NK-92 (cell line): ENCODE data around the gene GFRA4.

ENCODE experiments used
- DNase-seq: peaks from one replicate; lab custom pipeline; 2025; ENCODE audit not compliant: unreplicated experiment; lab: John Stamatoyannopoulos, UW

Gene GFRA4

GRCh38 chr20:3663031-3663701, at the start of gene GFRA4:
Gene GFRA4, minus strand, starts transcription at chr20:3663399. Its CDS starts 0 bp downstream, at chr20:3663399.
- DNase-seq, result no peak

- DNase-seq, result no peak
Measured at GRCh38 chr20:3712279-3712873, 49.2 kb upstream of the GFRA4 start, which contains the start of gene SIGLEC1. Gene SIGLEC1, minus strand, starts transcription at chr20:3712600. Its CDS starts 5,472 bp downstream, at chr20:3707128.

DNA sequence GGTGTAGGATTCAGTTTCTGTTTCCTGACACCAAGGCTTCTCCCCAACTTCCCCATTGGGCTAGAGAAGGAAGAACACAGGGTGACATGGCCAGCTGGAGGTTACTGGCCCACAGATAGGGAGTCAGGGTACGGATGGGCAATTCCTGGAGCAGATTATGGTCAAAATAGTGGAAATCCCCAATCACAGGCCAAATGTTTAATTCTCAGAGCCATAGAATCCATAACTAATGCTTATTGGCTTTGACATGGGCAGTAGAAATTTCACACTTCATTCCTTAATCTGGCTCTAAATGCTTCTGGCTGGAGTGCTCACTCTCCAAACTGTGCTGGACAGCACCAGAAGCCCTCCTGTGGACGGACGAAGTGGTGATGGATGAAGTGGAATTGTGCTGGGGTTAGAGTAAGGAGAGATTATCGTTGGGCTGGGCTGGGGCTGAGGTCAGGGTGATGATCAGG, 48.3 kb upstream of the GFRA4 start:
- no peak for DNase-seq

GRCh38 chr20:3710703-3711483, 47.7 kb upstream of the GFRA4 start:
- DNase-seq, result no peak

- no peak for DNase-seq
Measured at GRCh38 chr20:3710011-3710466, 46.8 kb upstream of the GFRA4 start.

- no peak for DNase-seq
Measured at GRCh38 chr20:3707508-3707899, 44.3 kb upstream of the GFRA4 start.

DNA sequence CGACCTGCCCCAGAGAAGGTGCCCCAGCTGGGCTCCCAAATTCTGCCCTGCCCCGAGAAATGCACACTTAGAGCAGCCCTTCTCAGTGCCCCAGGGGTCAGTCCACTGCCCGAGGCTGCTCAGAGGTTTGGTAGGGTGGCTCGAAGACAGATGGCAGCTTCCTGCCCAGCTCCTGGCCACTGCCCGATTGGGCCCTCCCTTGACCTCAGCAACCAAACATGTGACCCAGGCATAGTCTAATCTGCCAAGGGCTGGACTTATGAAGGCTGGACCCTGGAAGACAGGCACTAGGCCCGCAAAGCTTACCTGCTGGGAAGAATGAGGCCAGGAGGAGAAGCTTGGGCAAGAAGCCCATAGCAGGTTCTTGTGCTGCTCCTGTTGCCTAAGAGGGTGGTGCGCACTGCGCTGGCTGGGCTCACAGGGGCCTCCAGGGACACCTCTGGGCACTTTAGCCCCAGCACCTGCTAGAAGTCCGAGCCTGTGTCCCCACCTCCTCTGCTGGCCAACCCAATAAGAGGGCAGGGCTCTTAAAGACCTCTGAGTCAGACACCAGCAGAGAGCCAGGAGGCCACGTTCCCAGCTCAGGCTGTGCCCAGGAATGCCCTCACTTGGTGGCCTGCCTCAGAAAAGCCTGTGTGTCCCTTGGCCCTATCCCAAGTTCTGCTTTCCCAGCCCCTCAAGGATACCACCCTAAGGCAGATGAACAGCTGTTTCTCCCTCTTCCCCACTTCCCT, 43.7 kb upstream of the GFRA4 start:
- no peak for DNase-seq

- DNase-seq, result no peak
Measured at GRCh38 chr20:3705970-3706739, 43.0 kb upstream of the GFRA4 start.

DNA sequence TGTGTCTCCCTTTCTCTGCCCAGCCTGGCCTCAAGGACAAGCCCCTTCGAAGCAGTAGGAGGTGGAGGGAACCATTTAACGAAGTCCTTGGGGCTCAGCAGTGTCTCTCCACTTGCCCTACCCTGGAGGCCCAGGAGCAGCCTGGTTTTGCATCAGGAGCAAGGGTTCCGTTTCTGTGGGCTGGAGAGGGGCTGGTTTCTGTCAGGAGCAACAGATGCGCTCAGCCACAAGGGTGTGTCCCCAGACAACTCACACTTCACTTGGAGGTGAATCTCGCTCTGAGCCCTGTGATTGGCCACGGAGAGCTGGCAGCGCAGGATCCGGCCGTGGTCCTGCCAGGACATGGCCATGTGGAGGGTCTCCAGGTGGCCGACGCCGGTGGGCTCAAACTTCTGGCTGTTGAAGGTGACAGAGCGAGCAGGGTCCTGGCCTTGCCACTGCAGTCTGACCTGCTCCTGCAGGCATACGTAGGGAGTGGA, 42.3 kb upstream of the GFRA4 start:
- DNase-seq, result no peak

DNA sequence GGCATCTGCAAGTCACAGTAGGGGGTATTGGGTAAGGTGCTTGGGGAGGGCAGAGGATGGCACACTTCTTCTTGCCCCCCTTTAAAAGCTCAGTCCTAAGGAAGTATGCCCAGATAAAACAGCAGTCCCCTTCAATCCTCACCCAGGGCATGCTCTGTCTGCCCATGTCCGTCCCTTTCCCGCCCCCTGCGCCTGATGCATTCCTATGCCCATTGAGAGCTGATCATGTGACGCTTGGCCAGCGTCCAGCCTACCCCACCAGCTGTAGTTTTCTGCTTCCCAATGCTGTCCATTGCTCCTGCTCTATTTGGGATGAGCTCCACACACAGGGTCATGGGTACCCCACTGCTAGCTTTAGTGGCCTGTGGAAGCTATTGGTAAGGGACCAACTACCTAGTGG, 40.9 kb upstream of the GFRA4 start:
- DNase-seq, result no peak

DNA sequence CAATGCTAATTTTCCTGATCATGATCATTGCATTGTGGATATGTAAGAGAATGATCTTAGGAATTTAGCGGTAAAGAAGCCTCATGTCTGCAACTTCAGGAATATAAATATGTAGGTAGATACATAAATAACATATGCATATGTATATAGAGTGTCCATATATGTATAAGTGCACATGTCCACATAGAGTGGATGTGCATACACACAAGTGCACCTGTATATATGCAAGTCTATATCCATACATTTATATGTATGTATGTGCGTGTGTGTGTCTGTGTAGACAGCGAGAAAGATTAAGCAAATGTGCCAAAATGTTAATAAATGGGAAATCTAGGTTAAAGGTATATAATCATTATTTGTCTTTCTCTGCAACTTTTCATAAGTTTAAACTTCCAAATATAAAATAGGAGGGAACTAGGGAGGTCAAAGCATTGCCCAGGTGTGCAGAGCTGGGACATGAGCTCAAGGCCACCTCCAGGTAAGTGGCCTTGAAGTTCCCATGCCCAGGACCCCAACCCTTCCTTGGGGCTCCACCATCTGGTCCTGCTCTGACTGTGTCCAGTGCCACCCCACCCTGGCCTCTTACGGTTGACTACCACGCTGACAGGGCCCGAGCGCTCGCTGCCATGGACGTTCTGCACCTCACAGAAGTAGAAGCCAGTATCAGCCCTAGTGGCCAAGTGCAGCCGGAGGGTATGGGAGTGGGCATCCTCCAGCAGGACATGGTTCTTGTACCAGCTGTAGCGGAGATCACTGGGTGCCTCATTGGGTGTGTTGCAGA, 39.6 kb upstream of the GFRA4 start:
- no peak for DNase-seq

DNA sequence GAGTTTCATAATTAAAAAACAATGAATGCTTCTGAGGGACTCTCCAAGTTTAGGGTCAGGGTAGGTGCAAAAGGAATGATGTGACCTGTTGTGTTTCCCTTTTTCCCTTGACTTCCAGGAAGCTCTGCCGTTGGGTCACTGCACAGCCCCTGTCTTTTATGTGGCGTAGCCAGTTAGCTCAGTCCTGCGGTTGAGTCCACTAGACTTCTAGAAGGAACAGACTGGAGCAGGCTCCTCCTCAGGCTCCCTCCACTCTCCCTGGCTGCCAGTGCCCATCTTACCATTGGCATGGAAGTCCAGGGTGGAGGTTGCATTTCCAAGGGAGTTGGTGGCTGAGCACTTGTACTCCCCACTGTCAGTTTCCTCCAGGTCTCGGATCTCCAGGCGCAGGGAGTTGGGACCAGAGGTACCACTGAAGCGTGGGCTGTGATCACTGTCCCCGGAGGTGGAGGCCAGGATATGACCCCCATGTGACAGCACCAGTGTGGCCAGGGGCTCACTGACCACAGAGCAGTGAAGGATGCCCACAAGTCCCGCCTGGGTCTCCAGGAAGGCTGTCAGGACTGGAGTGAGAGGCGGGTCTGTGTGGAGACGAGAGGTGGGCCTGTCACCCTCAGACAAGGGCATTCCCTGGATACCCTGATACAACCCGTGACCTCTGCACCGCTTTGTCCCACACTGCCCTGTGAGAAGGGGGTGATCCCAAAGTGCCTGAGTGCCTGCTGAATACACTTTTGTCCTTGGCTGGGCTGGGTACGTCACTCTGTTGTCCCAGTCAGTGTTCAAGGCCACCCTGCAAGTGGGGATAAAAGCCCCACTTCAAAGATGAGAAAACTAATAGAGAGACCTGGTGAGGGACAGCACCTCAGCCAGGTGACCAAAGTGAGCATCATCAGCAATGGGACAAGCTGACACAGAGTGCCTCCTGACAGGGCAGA, 38.1 kb upstream of the GFRA4 start:
- DNase-seq, result no peak

GRCh38 chr20:3699037-3699436, 35.8 kb upstream of the GFRA4 start:
- DNase-seq, result no peak

- DNase-seq, result no peak
Measured at GRCh38 chr20:3698591-3699001, 35.4 kb upstream of the GFRA4 start.

DNA sequence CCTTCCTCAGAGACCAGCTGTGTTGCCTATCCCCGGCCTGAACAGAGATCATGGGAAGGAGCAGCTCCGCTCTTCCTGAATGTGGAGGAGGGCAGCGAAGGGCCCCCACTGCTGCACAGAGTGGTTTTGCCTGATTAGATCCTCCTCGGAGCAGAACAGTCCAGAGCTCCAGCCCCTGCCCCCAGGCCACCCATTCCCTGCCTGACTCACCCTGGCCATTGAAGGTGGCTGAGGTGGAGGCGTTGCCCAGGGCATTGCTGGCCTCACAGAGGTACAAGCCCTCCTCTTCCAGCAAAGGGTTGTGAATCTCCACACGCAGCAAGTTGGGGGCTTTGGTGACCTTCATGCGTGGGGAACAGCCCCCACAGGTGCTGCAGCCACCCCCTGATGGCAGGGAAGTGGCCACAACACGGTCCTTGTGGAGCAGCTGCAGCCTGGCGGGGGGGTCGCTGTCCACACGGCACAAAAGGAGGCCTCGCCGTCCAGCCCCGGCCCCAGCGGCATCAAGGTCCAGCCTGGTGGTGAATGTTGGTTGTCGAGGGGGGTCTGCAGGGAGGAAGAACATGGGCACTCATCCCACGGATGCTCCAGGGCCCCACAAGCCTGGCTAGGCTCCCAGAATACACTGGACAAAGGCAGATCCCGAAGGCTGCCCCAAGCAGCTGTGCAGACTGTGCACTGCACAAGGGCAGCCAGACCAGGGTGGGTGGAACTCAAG, 34.5 kb upstream of the GFRA4 start:
- DNase-seq, result no peak

DNA sequence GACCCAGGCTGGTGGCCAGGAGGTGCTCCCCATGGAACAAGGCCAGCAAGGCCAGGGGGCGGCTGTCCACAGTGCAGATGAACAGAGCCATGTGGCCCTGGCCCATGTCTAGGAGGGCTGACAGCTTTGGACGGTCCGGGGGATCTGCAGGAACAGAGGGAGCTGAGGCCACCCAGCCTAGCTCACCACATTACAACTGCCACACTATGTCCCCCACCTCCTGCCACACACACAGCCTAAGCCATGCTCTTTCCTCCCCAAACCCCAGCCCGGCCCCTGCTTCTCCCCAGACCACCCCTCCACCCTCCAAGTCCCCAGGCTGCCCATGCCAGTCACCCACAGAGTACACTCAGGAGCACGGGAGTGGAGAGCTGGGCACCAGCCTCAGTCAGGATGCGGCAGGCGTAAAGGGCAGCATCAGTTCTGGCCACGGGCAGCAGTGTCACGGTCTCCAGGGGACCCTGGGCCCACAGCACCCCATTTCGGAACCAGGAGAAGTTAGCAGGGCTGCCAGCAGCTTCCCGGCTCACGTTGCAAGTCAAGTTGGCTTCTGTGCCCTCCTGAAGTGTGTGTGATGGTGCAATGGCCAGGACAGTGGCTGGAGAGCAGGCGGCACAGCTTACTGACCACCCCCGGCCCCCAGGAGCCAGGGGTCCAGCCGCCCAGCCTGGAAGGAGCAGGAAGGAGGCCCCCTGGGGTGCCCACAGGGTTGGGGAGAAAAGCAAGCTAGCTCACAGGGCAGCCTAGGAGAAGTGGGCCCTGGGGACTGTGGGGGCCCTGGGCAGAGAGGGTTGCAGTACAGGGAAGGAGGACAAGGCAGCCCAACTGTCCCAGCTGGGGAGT, 33.8 kb upstream of the GFRA4 start:
- DNase-seq, result no peak

- no peak for DNase-seq
Measured at GRCh38 chr20:3696200-3696599, 33.0 kb upstream of the GFRA4 start.
